Measurements from ENCODE around the gene CCDC27. TPM values are rescaled to one million over a fixed set of nuclear protein-coding genes. Genes with fewer than 3 reads are reported as not detected.
A peak's percentile ranks its signal among the peaks of the same experiment; 100 is the strongest.
"Not testable (repeated sequence)": the region's sequence is repeated elsewhere in the genome, so short reads cannot be mapped to it uniquely, and the experiment has no call there.

Gene CCDC27
- total RNA-seq, 1 donor from 2014 or later, result 0.08 TPM

GRCh38 chr1:3795453-3796214, 43.4 kb downstream of the CCDC27 start:
- TF ChIP-seq CTCF (IDR thresholded peaks at IDR 0.05; ENCODE audit: borderline replicate concordance), result no peak
- peak overlapping the region; percentile 89 for H3K27ac ChIP-seq (replicated peaks)
- intact Hi-C loops (cut with micrococcal nuclease), result no loop called here
- H3K27me3 ChIP-seq (ENCODE audit: low read depth), result peaks cover 11% of the 10 kb centered on the region
- peak overlapping the region; percentile 84 for H3K4me3 ChIP-seq
- H3K9me3 ChIP-seq (replicated peaks), result no peaks in the 10 kb centered on the region
- peaks cover 6% of the 10 kb centered on the region for H3K36me3 ChIP-seq
- DNase-seq, result no peak
- H3K4me1 ChIP-seq, result peaks cover 58% of the 10 kb centered on the region

- Histone ChIP-seq H3K36me3 (peaks cover 6% of the 10 kb centered on the region), H3K9me3 (replicated peaks) (no peaks in the 10 kb centered on the region), H3K27me3 (ENCODE audit: low read depth) (peaks cover 13% of the 10 kb centered on the region), H3K27ac (replicated peaks) (peak within 1 kb of the TSS; percentile 89), H3K4me1 (peaks cover 53% of the 10 kb centered on the region), H3K4me3 (peak within 1 kb of the TSS; percentile 84)
- TF ChIP-seq CTCF (IDR thresholded peaks at IDR 0.05; ENCODE audit: borderline replicate concordance), result peak; percentile 42
- intact Hi-C loops (cut with micrococcal nuclease), result no loop called here
- peak; percentile 97 for DNase-seq
Measured at GRCh38 chr1:3796215-3797061, 44.2 kb downstream of the CCDC27 start, which contains the start of gene LRRC47. TSS of gene LRRC47 (minus strand) at chr1:3796498. CDS start at chr1:3796476, 22 bp downstream.

- H3K36me3 ChIP-seq, result no peaks in the 10 kb centered on the region
- H3K27ac ChIP-seq (replicated peaks), result no peak overlapping the region
- H3K4me3 ChIP-seq, result no peak overlapping the region
- intact Hi-C loops (cut with micrococcal nuclease), result no loop called here
- no peaks in the 10 kb centered on the region for H3K9me3 ChIP-seq (replicated peaks)
- H3K27me3 ChIP-seq (ENCODE audit: low read depth), result peaks cover 44% of the 10 kb centered on the region
- peaks cover 23% of the 10 kb centered on the region for H3K4me1 ChIP-seq
- no peak for TF ChIP-seq CTCF (IDR thresholded peaks at IDR 0.05; ENCODE audit: borderline replicate concordance)
- DNase-seq, result no peak
Measured at GRCh38 chr1:3799976-3800685, 47.9 kb downstream of the CCDC27 start.

- H3K9me3 ChIP-seq (replicated peaks); intact Hi-C loops (cut with micrococcal nuclease); DNase-seq; H3K27ac ChIP-seq (replicated peaks); H3K36me3 ChIP-seq; H3K4me3 ChIP-seq: not testable (repeated sequence)
- peaks cover 17% of the 10 kb centered on the region for H3K4me1 ChIP-seq
- peaks cover 47% of the 10 kb centered on the region for H3K27me3 ChIP-seq (ENCODE audit: low read depth)
Measured at GRCh38 chr1:3800795-3801194, 48.5 kb downstream of the CCDC27 start.

GRCh38 chr1:3803905-3804626, 51.8 kb downstream of the CCDC27 start:
- DNase-seq, result no peak
- TF ChIP-seq CTCF (IDR thresholded peaks at IDR 0.05; ENCODE audit: borderline replicate concordance), result no peak
- H3K27ac ChIP-seq (replicated peaks), result no peak overlapping the region
- no peak overlapping the region for H3K4me3 ChIP-seq
- peaks cover 52% of the 10 kb centered on the region for H3K27me3 ChIP-seq (ENCODE audit: low read depth)
- H3K4me1 ChIP-seq, result peaks cover 3% of the 10 kb centered on the region
- no peaks in the 10 kb centered on the region for H3K36me3 ChIP-seq
- intact Hi-C loops (cut with micrococcal nuclease), result no loop called here
- H3K9me3 ChIP-seq (replicated peaks), result no peaks in the 10 kb centered on the region

- H3K4me3 ChIP-seq; H3K36me3 ChIP-seq; H3K4me1 ChIP-seq; intact Hi-C loops (cut with micrococcal nuclease); H3K27ac ChIP-seq (replicated peaks); DNase-seq; H3K9me3 ChIP-seq (replicated peaks): not testable (repeated sequence)
- H3K27me3 ChIP-seq (ENCODE audit: low read depth), result peaks cover 51% of the 10 kb centered on the region
Measured at GRCh38 chr1:3804627-3804944, 52.3 kb downstream of the CCDC27 start.

Data from left ventricle myocardium inferior (tissue), 1 donor.